SK-N-SH (cell line): ENCODE results near the gene DLG1. TPM values are rescaled to one million over a fixed set of nuclear protein-coding genes. Genes with fewer than 3 reads are reported as not detected.

ENCODE experiments used
- CTCF ChIA-PET: fragments of 300-600, 350-600 bp; formaldehyde crosslinking; extraction: SDS; loops from one replicate; lab custom pipeline; 2021; lab: Yijun Ruan, JAX
- POLR2A ChIA-PET: fragments of 350-600 bp; sonication (Branson Sonifier 250); formaldehyde crosslinking; extraction: SDS; loops from one replicate; lab custom pipeline; 2020; ENCODE audit warnings: antibody characterized with exemption, inconsistent platforms; lab: Yijun Ruan, JAX
- DNase-seq: peaks from one replicate; pipeline ENCODE4 v3.0.0; 2012
- H2AFZ ChIP-seq: fragments of 200-600 bp; sonication (generic); 2 replicates; pipeline ENCODE4 v1.8.1; 2016; ENCODE audit warnings: antibody characterized with exemption, mild to moderate bottlenecking, low read depth
- H3F3A ChIP-seq: fragments of 200-600 bp; sonication (generic); replicated peaks from 2 replicates; pipeline ENCODE3; 2016; ENCODE audit warnings: antibody characterized with exemption, mild to moderate bottlenecking; ENCODE audit not compliant: insufficient read depth
- H3K27ac ChIP-seq, 2 experiments: fragments of 200-500 bp in 1 of 2; fragments of 200-600 bp in 1 of 2; sonication (Bioruptor generic) in 1 of 2; sonication (generic), shearing (Covaris generic) in 1 of 2; 2 replicates each; pipeline versions ENCODE4 v1.5.1 to v1.6.1; 2014 to 2016; ENCODE audit warnings: low read depth in 2 of 2, inconsistent platforms in 1 of 2, low read length in 1 of 2, mild to moderate bottlenecking in 1 of 2, mixed read lengths in 1 of 2
- H3K27me3 ChIP-seq: fragments of 200-600 bp; sonication (generic), shearing (Covaris generic); 2 replicates; pipeline ENCODE4 v1.6.1; 2016; ENCODE audit warnings: mixed run types; ENCODE audit not compliant: insufficient read depth
- H3K36me3 ChIP-seq, 2 experiments: fragments of 200-500 bp in 1 of 2; fragments of 200-600 bp in 1 of 2; sonication (Bioruptor generic) in 1 of 2; sonication (generic) in 1 of 2; replicated peaks in 1 of 2; 2 replicates each; pipeline versions ENCODE3 to v1.5.1; 2014 to 2016; ENCODE audit warnings: low read length in 1 of 2, mild to moderate bottlenecking in 1 of 2; ENCODE audit not compliant: insufficient read depth in 2 of 2, control insufficient read depth in 1 of 2
- H3K4me1 ChIP-seq, 2 experiments: fragments of 200-500 bp in 1 of 2; fragments of 200-600 bp in 1 of 2; sonication (Bioruptor generic) in 1 of 2; sonication (generic), shearing (Covaris generic) in 1 of 2; 2 replicates each; pipeline versions ENCODE4 v1.5.1 to v1.6.1; 2014 to 2016; ENCODE audit warnings: low read depth in 1 of 2, low read length in 1 of 2, mixed run types in 1 of 2; ENCODE audit not compliant: insufficient read depth in 2 of 2, control insufficient read depth in 1 of 2
- H3K4me2 ChIP-seq: fragments of 200-600 bp; sonication (generic), shearing (Covaris generic); 2 replicates; pipeline ENCODE4 v1.6.1; 2017; ENCODE audit warnings: mixed run types
- H3K4me3 ChIP-seq, 2 experiments: fragments of 200-500 bp in 1 of 2; fragments of 200-600 bp in 1 of 2; sonication (Bioruptor generic) in 1 of 2; sonication (generic), shearing (Covaris generic) in 1 of 2; 2 replicates each; pipeline versions ENCODE4 v1.5.1 to v1.8.1; 2014 to 2016; ENCODE audit warnings: low read depth in 2 of 2, inconsistent platforms in 1 of 2, low read length in 1 of 2, mild to moderate bottlenecking in 1 of 2, mixed read lengths in 1 of 2, moderate library complexity in 1 of 2
- H3K79me2 ChIP-seq: fragments of 200-600 bp; sonication (generic); 2 replicates; pipeline ENCODE4 v1.8.1; 2017; ENCODE audit warnings: mild to moderate bottlenecking; ENCODE audit not compliant: insufficient read depth
- H3K9ac ChIP-seq: fragments of 200-600 bp; sonication (generic); 2 replicates; pipeline ENCODE4 v1.6.1; 2017; ENCODE audit warnings: mixed run types
- H3K9me2 ChIP-seq: fragments of 200-600 bp; sonication (generic); 2 replicates; pipeline ENCODE4 v1.6.1; 2017; ENCODE audit warnings: mixed run types
- H3K9me3 ChIP-seq: fragments of 200-600 bp; sonication (generic); 2 replicates; pipeline ENCODE4 v1.6.1; 2017; ENCODE audit warnings: mixed run types, mild to moderate bottlenecking, moderate library complexity
- H4K20me1 ChIP-seq: fragments of 200-600 bp; sonication (generic); 2 replicates; pipeline ENCODE4 v1.6.1; 2017; ENCODE audit warnings: mild to moderate bottlenecking, mixed run types; ENCODE audit not compliant: insufficient read depth
- EZH2phosphoT487 ChIP-seq: fragments of 200-600 bp; sonication (generic); IDR thresholded peaks from 2 replicates; pipeline ENCODE4 v1.6.1; 2017; ENCODE audit warnings: low read depth, mixed run types, mild to moderate bottlenecking, antibody characterized with exemption, moderate library complexity, borderline replicate concordance
- FOXJ3 ChIP-seq: sonication (generic); formaldehyde crosslinking; IDR thresholded peaks from 2 replicates; pipeline ENCODE4 v1.5.1; 2020; ENCODE audit warnings: mild to moderate bottlenecking, missing genetic modification reagents
- MEF2A ChIP-seq: IDR thresholded peaks from 2 replicates; pipeline ENCODE4 v1.4.0; 2012; ENCODE audit warnings: low read depth, borderline replicate concordance
- MXI1 ChIP-seq: IDR thresholded peaks from 2 replicates; pipeline ENCODE4 v1.6.1; 2012; ENCODE audit warnings: mild to moderate bottlenecking, low read depth, low read length, improper control_type of control experiment
- NRF1 ChIP-seq: IDR thresholded peaks from 2 replicates; pipeline ENCODE4 v1.6.1; 2012; ENCODE audit warnings: low read depth, mild to moderate bottlenecking, low read length
- PBX3 ChIP-seq: IDR thresholded peaks from 2 replicates; pipeline ENCODE4; 2012
- RAD21 ChIP-seq: IDR thresholded peaks from 2 replicates; pipeline ENCODE4 v1.6.1; 2012; ENCODE audit warnings: mild to moderate bottlenecking, low read length
- REST ChIP-seq: IDR thresholded peaks from 2 replicates; pipeline ENCODE4 v1.6.1; 2012; ENCODE audit warnings: mild to moderate bottlenecking, low read depth, low read length, moderate library complexity
- SIN3A ChIP-seq: IDR thresholded peaks from 2 replicates; pipeline ENCODE4 v1.6.1; 2012; ENCODE audit warnings: low read depth, mild to moderate bottlenecking, low read length, moderate library complexity, borderline replicate concordance
- USF1 ChIP-seq: IDR thresholded peaks from 2 replicates; pipeline ENCODE4 v1.4.0; 2012; ENCODE audit warnings: low read depth, borderline replicate concordance
- YY1 ChIP-seq: IDR thresholded peaks from 2 replicates; pipeline ENCODE4 v1.4.0; 2012; ENCODE audit warnings: low read depth, mild to moderate bottlenecking
- WGBS: methylation state at CpG from one replicate; pipeline ENCODE4 v1.1.6; 2017; ENCODE audit warnings: low lambda C conversion rate; 5-methylcytosine and 5-hydroxymethylcytosine counted together
- polyA plus RNA-seq, 3 experiments: library from polyadenylated mRNA; depleted of rRNA; stranded (reverse); fragments of >200 nt; gene quantifications; 2 replicates each; pipeline ENCODE4 v1.2.3, GENCODE V29; 2012

Gene DLG1
- polyA plus RNA-seq, 1 of the 3 experiments (the other 2 are of a cell fraction), result 16.5 TPM

- peaks cover 0 to 6% of the 10 kb centered on the region in 2 experiments; a peak in 3 of 4 replicates for H3K4me1 ChIP-seq
- TF ChIP-seq FOXJ3 (no peak), PBX3 (no peak), YY1 (no peak), REST (no peak), NRF1 (no peak), EZH2phosphoT487 (no peak)
- TF ChIP-seq, all 33 proteins: peak for 0
- Histone ChIP-seq H3K9ac (no peak overlapping the region), H3K9me3 (peaks cover 13% of the 10 kb centered on the region), H3K4me3 (no peak overlapping the region), H4K20me1 (peaks cover 34% of the 10 kb centered on the region), H3F3A (peaks cover 21% of the 10 kb centered on the region), H3K27ac (no peak overlapping the region), H2AFZ (no peak overlapping the region), H3K9me2 (no peaks in the 10 kb centered on the region), H3K27me3 (no peaks in the 10 kb centered on the region), H3K36me3 (peaks cover 6 to 39% of the 10 kb centered on the region in 2 experiments), H3K79me2 (peaks cover 97% of the 10 kb centered on the region), H3K4me2 (no peak overlapping the region)
- no peak for DNase-seq
- ChIA-PET CTCF (interaction anchor here (0.7 kb wide), 1 partner anchor 546 kb away, joined by 3 read pairs; no protein-coding TSS in a partner anchor), POLR2A (no interaction called here)
- 96% methylated on average over 7 of the region's 7 CpGs for WGBS
These were observed 45.0 kb downstream of the DLG1 start for GRCh38 chr3:197253238-197253947.

- Histone ChIP-seq H4K20me1 (peaks cover 7% of the 10 kb centered on the region; the same call in 1 of the 2 replicates), H3K27me3 (no peaks in the 10 kb centered on the region), H2AFZ (no peak overlapping the region), H3K79me2 (peaks cover 89% of the 10 kb centered on the region), H3K9me3 (peaks cover 14% of the 10 kb centered on the region), H3K27ac (no peak overlapping the region), H3K9ac (no peak overlapping the region), H3K9me2 (no peaks in the 10 kb centered on the region), H3K36me3 (peaks cover 8 to 50% of the 10 kb centered on the region in 2 experiments), H3K4me3 (no peak overlapping the region), H3K4me2 (no peak overlapping the region), H3K4me1 (no peaks in the 10 kb centered on the region), H3F3A (peaks cover 9% of the 10 kb centered on the region)
- WGBS, result 75% methylated on average over 4 of the region's 4 CpGs
- TF ChIP-seq USF1 (no peak), RAD21 (no peak), MEF2A (no peak), PBX3 (no peak), SIN3A (no peak), MXI1 (no peak)
- CTCF ChIA-PET, result interaction anchor here (1.2 kb wide), 1 partner anchor 204 kb away, joined by 4 read pairs; no protein-coding TSS in a partner anchor
- no peak for DNase-seq
- POLR2A ChIA-PET, result no interaction called here
These were observed 48.9 kb downstream of the DLG1 start for GRCh38 chr3:197249542-197249941.
